ENCODE measurements around the gene ZXDA. TPM values are rescaled to one million over a fixed set of nuclear protein-coding genes. Genes with fewer than 3 reads are reported as not detected.

ZXDA gene
- polyA plus RNA-seq, 1 donor (not counting 4 experiments of a cell fraction or from before 2014, with no cell fraction given) = 1.2 TPM

- FAIRE-seq = no peak
- H3K79me2 ChIP-seq (ENCODE audit: control insufficient read depth, insufficient read depth, low read length) = no peaks in the 10 kb centered on the region
- H2AFZ ChIP-seq (ENCODE audit: control insufficient read depth, low read length) = no peak overlapping the region
- no peak overlapping the region for H3K9ac ChIP-seq (ENCODE audit: control insufficient read depth, extremely low read depth, insufficient read depth, low read length)
- no peak for DNase-seq (ENCODE audit: low read depth, low spot score)
- dilution Hi-C loops (cut with MboI; ENCODE audit: extremely low pct_ligation_motif_present, low sequenced_read_pairs) = no loop called here
- H3K9me3 ChIP-seq (ENCODE audit: control insufficient read depth, low read depth, low read length) = peaks cover 3% of the 10 kb centered on the region
- H4K20me1 ChIP-seq (ENCODE audit: control insufficient read depth, extremely low read depth, insufficient read depth, low read length) = no peaks in the 10 kb centered on the region
- H3K4me1 ChIP-seq (ENCODE audit: control insufficient read depth, extremely low read depth, insufficient read depth, low read length) = no peaks in the 10 kb centered on the region
- no peaks in the 10 kb centered on the region for H3K36me3 ChIP-seq (ENCODE audit: control insufficient read depth in 2 of 2, extremely low read depth in 1 of 2, insufficient read depth in 2 of 2, low read length in 2 of 2)
- no peak overlapping the region for H3K27ac ChIP-seq (ENCODE audit: control insufficient read depth, insufficient read depth, low read length)
- H3K27me3 ChIP-seq (ENCODE audit: control insufficient read depth, extremely low read depth, insufficient read depth, low read length) = no peaks in the 10 kb centered on the region
- no peak overlapping the region for H3K4me2 ChIP-seq (ENCODE audit: control insufficient read depth, extremely low read depth, insufficient read depth, low read depth, low read length)
- H3K9me1 ChIP-seq (ENCODE audit: control insufficient read depth, extremely low read depth, insufficient read depth, low read length) = no peaks in the 10 kb centered on the region
- no peak for TF ChIP-seq EZH2 (IDR thresholded peaks at IDR 0.05; ENCODE audit: low read length)
- TF ChIP-seq, protein P1, sequence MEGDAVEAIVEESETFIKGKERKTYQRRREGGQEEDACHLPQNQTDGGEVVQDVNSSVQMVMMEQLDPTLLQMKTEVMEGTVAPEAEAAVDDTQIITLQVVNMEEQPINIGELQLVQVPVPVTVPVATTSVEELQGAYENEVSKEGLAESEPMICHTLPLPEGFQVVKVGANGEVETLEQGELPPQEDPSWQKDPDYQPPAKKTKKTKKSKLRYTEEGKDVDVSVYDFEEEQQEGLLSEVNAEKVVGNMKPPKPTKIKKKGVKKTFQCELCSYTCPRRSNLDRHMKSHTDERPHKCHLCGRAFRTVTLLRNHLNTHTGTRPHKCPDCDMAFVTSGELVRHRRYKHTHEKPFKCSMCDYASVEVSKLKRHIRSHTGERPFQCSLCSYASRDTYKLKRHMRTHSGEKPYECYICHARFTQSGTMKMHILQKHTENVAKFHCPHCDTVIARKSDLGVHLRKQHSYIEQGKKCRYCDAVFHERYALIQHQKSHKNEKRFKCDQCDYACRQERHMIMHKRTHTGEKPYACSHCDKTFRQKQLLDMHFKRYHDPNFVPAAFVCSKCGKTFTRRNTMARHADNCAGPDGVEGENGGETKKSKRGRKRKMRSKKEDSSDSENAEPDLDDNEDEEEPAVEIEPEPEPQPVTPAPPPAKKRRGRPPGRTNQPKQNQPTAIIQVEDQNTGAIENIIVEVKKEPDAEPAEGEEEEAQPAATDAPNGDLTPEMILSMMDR (optimal IDR thresholded peaks at IDR 0.05 in 1 of 3, IDR thresholded peaks at IDR 0.05 in 1 of 3, conservative IDR thresholded peaks at IDR 0.05 in 1 of 3; ENCODE audit: extremely low read depth in 1 of 3, insufficient read depth in 2 of 3, low read length in 3 of 3) = no peak
- no peak overlapping the region for H3K4me3 ChIP-seq (ENCODE audit: control insufficient read depth in 2 of 3, extremely low read depth in 1 of 3, insufficient read depth in 2 of 3, low read depth in 1 of 3, low read length in 3 of 3)
Measured at GRCh38 chrX:57871463-57871862, 38.8 kb downstream of the ZXDA start.

Other genes starting within 250 kb of the ZXDA start
- not detected in 3 replicates for gene NLRP2B, start 230.2 kb downstream of the ZXDA start, polyA plus RNA-seq